ENCODE measurements around the gene PELI2. TPM values are rescaled to one million over a fixed set of nuclear protein-coding genes. Genes with fewer than 3 reads are reported as not detected.

PELI2 gene
- total RNA-seq, 1 donor from 2014 or later = 13.2 TPM

GRCh38 chr14:56300495-56300894 is 182.3 kb downstream of the PELI2 start:
- DNase-seq = no peak

- DNase-seq = no peak
Observed at GRCh38 chr14:56304456-56304855, 186.2 kb downstream of the PELI2 start.

GRCh38 chr14:56309198-56309597 is 191.0 kb downstream of the PELI2 start:
- no peak for DNase-seq

GRCh38 chr14:56310643-56311042 is 192.4 kb downstream of the PELI2 start:
- no peak for DNase-seq

GRCh38 chr14:56313789-56314188 is 195.6 kb downstream of the PELI2 start:
- DNase-seq = no peak

GRCh38 chr14:56318393-56319115 is 200.3 kb downstream of the PELI2 start:
- DNase-seq = no peak

GRCh38 chr14:56321861-56322260 is 203.7 kb downstream of the PELI2 start:
- DNase-seq = no peak

GRCh38 chr14:56322531-56322930 is 204.3 kb downstream of the PELI2 start:
- DNase-seq = no peak

- no peak for DNase-seq
Observed at GRCh38 chr14:56324454-56324853, 206.2 kb downstream of the PELI2 start.

GRCh38 chr14:56324856-56325699 is 206.9 kb downstream of the PELI2 start:
- peak; percentile 16 for DNase-seq

- no peak for DNase-seq
Observed at GRCh38 chr14:56328021-56328420, 209.8 kb downstream of the PELI2 start.

- peak; percentile 73 for DNase-seq
Observed at GRCh38 chr14:56331592-56332216, 213.5 kb downstream of the PELI2 start.

- DNase-seq = no peak
Observed at GRCh38 chr14:56333359-56334292, 215.4 kb downstream of the PELI2 start.

GRCh38 chr14:56334458-56334857 is 216.2 kb downstream of the PELI2 start:
- no peak for DNase-seq

- no peak for DNase-seq
Observed at GRCh38 chr14:56338674-56339073, 220.5 kb downstream of the PELI2 start.

GRCh38 chr14:56339855-56340701 is 221.9 kb downstream of the PELI2 start:
- peak; percentile 77 for DNase-seq

GRCh38 chr14:56340932-56341331 is 222.7 kb downstream of the PELI2 start:
- DNase-seq = no peak

GRCh38 chr14:56341766-56342493 is 223.7 kb downstream of the PELI2 start:
- DNase-seq = peak; percentile 42

- DNase-seq = peak; percentile 62
Observed at GRCh38 chr14:56342494-56342942, 224.3 kb downstream of the PELI2 start.

- no peak for DNase-seq
Observed at GRCh38 chr14:56349960-56350359, 231.7 kb downstream of the PELI2 start.

Measured in tongue (tissue), 2 donors.